ENCODE results near the gene SULT2B1.

The SULT2B1 gene

DNA sequence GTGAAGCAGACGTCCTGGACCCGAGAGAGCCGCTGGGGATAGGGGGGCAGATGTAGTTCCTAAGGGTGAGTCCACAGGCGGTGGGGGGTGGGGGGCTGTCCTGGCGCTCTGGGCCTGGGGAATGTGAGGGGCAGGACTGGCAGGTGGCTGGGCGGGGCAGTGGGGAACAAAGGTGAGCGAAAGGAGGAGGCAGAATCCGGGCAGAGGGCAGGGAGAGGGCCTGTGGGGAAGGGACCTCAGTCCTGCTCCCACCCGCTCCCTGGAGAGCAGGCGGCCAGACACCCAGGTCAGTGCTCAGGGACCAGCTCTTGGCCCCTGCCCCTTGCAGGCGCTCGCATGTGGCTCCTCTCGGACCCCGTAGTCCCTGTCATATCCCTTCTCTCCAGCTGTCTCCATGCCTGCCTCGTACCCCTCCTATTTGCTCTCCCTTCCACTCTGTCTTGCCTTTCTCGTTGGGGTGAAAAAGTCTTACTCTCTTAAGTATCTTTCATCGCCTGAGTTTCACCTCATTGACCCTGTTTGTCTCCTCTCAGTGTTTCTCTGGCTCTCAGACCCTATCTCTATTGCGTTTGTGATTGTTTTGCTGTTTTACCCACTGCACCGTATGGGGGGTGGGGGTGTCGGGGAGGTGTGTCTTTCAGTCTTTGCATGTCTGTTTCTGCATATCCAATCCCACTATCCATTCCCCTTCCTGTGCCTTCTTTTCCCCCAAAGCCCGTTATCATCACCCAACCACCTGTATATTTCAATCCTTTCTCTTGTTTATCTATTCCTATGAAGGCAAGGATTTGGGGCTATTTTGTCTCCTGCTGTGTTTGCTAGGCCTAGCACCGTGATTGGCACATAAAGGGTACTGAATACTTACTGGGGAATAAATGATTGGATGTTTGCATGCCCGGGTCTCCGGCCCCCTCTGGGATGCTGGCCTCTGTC, 73.1 kb downstream of the SULT2B1 start:
- TF ChIP-seq, protein P1, sequence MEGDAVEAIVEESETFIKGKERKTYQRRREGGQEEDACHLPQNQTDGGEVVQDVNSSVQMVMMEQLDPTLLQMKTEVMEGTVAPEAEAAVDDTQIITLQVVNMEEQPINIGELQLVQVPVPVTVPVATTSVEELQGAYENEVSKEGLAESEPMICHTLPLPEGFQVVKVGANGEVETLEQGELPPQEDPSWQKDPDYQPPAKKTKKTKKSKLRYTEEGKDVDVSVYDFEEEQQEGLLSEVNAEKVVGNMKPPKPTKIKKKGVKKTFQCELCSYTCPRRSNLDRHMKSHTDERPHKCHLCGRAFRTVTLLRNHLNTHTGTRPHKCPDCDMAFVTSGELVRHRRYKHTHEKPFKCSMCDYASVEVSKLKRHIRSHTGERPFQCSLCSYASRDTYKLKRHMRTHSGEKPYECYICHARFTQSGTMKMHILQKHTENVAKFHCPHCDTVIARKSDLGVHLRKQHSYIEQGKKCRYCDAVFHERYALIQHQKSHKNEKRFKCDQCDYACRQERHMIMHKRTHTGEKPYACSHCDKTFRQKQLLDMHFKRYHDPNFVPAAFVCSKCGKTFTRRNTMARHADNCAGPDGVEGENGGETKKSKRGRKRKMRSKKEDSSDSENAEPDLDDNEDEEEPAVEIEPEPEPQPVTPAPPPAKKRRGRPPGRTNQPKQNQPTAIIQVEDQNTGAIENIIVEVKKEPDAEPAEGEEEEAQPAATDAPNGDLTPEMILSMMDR (IDR thresholded peaks at IDR 0.05): no peak

DNA sequence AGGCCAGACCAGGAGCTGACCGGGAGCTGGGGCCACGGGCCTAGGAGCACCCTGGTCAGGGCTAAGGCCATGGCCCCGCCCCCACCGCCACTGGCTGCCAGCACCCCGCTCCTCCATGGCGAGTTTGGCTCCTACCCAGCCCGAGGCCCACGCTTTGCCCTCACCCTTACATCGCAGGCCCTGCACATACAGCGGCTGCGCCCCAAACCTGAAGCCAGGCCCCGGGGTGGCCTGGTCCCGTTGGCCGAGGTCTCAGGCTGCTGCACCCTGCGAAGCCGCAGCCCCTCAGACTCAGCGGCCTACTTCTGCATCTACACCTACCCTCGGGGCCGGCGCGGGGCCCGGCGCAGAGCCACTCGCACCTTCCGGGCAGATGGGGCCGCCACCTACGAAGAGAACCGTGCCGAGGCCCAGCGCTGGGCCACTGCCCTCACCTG, 73.9 kb downstream of the SULT2B1 start:
- TF ChIP-seq, protein P1 (IDR thresholded peaks at IDR 0.05): no peak

DNA sequence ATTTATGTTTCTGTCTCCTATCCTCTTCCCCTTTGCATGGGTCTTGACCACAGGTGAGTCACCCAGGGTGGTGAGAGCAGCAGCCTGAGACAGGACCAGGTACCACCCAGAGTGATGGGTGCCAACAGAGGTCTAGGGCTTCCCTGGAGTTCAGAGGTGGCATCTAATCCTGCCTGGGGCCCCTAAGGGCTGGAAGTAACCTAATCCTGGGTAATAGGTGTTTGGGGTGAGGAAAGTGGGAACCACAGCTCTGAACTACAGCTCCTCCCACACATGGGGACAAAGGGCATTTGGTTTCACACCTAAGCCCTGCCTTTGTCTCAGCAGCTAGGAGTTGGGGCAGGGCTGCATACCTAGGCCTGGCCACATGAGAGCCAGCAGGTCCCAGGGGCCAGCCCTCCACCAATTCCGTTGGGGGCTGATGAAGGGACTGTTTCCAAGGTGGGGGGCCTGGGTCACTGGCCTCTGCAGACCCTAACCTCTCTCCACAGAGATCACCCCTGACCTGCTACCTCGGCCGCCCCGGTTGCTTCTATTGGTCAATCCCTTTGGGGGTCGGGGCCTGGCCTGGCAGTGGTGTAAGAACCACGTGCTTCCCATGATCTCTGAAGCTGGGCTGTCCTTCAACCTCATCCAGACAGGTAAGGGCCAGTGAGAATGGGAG, 75.4 kb downstream of the SULT2B1 start:
- TF ChIP-seq, protein P1 (IDR thresholded peaks at IDR 0.05): no peak

DNA sequence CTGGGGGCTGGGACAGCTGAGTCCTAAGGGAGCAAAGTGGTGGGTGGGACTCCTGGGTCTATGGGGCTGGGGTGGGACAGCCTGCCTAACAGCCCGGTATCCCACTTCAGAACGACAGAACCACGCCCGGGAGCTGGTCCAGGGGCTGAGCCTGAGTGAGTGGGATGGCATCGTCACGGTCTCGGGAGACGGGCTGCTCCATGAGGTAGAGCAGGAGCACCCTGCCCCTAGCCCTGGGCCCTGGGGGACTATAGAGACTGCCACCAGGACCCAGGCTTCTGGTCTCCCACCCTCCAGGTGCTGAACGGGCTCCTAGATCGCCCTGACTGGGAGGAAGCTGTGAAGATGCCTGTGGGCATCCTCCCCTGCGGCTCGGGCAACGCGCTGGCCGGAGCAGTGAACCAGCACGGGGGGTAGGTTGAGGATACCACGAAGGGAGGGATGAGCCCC, 75.9 kb downstream of the SULT2B1 start:
- TF ChIP-seq, protein P1 (IDR thresholded peaks at IDR 0.05): no peak

DNA sequence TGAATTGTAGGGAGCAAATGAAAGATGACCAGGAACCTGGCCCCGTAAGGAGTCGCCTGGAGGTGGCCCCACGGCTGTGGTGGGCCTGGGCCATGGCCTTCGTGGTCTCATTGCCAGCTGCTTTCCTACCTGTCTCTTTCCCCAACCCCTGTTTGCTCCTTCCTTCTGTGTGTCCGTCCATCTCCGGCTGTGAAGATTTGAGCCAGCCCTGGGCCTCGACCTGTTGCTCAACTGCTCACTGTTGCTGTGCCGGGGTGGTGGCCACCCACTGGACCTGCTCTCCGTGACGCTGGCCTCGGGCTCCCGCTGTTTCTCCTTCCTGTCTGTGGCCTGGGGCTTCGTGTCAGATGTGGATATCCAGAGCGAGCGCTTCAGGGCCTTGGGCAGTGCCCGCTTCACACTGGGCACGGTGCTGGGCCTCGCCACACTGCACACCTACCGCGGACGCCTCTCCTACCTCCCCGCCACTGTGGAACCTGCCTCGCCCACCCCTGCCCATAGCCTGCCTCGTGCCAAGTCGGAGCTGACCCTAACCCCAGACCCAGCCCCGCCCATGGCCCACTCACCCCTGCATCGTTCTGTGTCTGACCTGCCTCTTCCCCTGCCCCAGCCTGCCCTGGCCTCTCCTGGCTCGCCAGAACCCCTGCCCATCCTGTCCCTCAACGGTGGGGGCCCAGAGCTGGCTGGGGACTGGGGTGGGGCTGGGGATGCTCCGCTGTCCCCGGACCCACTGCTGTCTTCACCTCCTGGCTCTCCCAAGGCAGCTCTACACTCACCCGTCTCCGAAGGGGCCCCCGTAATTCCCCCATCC, 76.7 kb downstream of the SULT2B1 start:
- TF ChIP-seq, protein P1 (IDR thresholded peaks at IDR 0.05): no peak

DNA sequence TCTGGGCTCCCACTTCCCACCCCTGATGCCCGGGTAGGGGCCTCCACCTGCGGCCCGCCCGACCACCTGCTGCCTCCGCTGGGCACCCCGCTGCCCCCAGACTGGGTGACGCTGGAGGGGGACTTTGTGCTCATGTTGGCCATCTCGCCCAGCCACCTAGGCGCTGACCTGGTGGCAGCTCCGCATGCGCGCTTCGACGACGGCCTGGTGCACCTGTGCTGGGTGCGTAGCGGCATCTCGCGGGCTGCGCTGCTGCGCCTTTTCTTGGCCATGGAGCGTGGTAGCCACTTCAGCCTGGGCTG, 77.3 kb downstream of the SULT2B1 start:
- TF ChIP-seq, protein P1 (IDR thresholded peaks at IDR 0.05): no peak

DNA sequence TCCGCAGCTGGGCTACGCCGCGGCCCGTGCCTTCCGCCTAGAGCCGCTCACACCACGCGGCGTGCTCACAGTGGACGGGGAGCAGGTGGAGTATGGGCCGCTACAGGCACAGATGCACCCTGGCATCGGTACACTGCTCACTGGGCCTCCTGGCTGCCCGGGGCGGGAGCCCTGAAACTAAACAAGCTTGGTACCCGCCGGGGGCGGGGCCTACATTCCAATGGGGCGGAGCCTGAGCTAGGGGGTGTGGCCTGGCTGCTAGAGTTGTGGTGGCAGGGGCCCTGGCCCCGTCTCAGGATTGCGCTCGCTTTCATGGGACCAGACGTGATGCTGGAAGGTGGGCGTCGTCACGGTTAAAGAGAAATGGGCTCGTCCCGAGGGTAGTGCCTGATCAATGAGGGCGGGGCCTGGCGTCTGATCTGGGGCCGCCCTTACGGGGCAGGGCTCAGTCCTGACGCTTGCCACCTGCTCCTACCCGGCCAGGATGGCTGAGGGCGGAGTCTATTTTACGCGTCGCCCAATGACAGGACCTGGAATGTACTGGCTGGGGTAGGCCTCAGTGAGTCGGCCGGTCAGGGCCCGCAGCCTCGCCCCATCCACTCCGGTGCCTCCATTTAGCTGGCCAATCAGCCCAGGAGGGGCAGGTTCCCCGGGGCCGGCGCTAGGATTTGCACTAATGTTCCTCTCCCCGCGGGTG, 77.8 kb downstream of the SULT2B1 start:
- TF ChIP-seq, protein P1 (IDR thresholded peaks at IDR 0.05): no peak
